Measurements from ENCODE around the gene ORC4.

Gene ORC4

DNA sequence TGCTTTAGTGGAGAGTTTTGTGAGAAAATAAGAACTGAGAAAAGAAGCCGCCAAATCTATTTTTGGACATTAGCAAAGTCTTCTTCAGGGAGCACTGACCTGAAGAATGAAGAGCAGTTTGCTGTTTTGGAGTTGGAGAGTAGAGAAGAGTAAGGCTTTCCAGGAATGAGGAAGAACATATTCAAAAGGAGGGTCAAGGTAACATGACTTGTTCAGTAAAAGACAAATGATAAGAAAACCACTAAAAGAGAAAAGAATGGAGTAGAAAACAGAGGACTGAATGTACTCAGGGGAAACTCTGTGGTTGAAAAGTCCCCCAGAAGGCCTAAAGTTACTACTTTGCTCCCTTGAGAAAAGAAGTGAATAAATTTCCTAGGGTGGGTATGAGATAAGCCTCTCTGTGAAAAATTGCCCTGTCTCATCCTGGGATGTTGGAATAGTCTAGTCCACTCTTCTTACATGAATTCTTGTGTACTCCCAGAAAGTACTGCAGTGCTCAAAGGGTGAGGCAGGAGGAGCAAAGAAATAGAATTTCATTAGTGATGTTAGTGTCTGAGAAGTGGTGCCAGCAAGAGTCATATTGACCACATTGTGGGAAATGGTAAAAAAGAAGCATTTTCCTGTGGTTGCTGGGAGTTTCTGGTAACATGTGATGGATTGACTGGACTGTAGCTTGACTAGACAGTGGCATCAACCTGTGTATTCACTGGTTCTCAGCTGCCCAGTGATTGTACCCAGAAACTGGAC is 28.1 kb upstream of the ORC4 start:
- FAIRE-seq (no peak), DNase-seq (ENCODE audit: insufficient read length, low spot score) (no peak)
- TF ChIP-seq, protein P1, sequence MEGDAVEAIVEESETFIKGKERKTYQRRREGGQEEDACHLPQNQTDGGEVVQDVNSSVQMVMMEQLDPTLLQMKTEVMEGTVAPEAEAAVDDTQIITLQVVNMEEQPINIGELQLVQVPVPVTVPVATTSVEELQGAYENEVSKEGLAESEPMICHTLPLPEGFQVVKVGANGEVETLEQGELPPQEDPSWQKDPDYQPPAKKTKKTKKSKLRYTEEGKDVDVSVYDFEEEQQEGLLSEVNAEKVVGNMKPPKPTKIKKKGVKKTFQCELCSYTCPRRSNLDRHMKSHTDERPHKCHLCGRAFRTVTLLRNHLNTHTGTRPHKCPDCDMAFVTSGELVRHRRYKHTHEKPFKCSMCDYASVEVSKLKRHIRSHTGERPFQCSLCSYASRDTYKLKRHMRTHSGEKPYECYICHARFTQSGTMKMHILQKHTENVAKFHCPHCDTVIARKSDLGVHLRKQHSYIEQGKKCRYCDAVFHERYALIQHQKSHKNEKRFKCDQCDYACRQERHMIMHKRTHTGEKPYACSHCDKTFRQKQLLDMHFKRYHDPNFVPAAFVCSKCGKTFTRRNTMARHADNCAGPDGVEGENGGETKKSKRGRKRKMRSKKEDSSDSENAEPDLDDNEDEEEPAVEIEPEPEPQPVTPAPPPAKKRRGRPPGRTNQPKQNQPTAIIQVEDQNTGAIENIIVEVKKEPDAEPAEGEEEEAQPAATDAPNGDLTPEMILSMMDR (IDR thresholded peaks at IDR 0.05; ENCODE audit: insufficient read depth, missing control alignments) = no peak

DNA sequence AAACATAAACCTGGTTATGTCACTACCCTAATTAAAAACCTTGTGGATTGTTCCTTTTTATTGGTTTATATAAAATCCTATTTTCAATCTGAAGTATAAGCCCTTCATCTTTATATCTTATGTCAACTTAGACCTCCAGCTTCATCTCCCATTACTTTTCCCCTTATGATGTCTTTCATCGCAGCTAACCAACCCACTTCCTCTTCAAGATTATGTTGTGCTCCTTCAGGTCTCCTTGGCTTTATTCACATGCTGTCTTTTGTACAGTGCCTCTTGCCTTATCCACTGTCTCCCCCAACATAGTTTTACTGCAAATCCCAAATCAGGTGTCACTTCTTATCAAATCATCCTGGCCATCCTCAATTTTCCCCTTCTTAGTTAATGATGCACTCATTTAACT is 26.3 kb upstream of the ORC4 start:
- TF ChIP-seq, protein P1 (IDR thresholded peaks at IDR 0.05; ENCODE audit: insufficient read depth, missing control alignments) = no peak
- FAIRE-seq = no peak

DNA sequence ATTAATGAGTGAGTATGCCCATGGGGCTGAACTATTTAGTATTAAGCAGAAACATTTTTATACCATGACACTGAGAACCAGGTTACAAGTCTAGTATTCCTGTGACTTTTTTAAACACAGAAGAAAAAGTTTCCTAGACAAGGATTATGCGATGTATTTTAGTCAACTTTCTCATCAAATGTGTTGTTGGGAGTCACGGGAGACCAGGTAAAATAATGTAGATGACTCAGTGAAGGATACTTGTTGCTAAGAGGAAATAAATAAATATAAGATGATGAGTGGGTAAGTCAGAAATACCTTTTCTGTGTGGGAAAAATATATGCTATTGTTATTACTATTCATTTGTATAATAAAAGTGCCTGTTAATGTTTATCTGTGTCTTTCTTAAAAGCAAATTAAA is 23.8 kb upstream of the ORC4 start:
- no peak for DNase-seq (ENCODE audit: insufficient read length, low spot score)
- no peak for FAIRE-seq
- TF ChIP-seq, protein P1 (IDR thresholded peaks at IDR 0.05; ENCODE audit: insufficient read depth, missing control alignments) = no peak

More for the DNA sequence above, 26.3 kb upstream of the ORC4 start:
- no peak for DNase-seq (ENCODE audit: insufficient read length, low spot score)

DNA sequence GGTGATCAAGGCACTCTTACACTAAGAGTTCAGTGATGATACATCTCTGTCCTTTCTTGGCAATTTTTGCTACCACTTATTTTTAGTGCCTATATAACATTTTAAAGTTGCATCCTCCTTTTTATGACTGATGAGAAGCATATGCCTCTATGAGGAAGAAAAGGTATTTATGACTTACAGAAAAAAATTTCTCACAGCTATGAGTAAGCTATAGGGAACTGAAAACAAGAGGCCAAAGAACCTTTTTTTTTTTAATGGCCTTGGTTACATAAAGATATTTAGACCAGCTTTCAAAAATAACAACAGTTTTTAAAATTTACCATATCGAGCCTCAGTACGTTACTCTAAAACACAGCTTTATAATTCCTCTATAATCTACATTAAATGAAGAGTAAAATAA is 21.7 kb upstream of the ORC4 start:
- no peak for DNase-seq (ENCODE audit: insufficient read length, low spot score)
- TF ChIP-seq, protein P1 (IDR thresholded peaks at IDR 0.05; ENCODE audit: insufficient read depth, missing control alignments) = no peak
- no peak for FAIRE-seq

DNA sequence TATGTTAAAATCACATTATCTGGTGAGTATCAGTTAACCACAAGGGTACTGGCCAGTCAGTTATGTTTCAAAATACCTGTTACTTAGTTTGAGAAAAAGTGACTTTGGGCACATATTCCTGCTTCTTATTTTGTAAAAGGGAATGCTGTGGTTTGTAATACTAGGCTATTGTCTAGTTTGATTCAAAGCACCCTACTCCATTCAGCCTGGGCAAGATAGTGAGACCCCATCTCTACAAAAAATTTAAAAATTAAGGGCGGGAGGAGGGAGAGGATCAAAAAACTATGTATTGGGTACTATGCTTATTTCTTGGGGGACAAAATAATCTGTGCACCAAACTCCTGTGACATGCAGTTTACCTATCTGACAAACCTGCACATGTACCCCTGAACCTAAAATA is 19.2 kb upstream of the ORC4 start:
- no peak for FAIRE-seq

DNA sequence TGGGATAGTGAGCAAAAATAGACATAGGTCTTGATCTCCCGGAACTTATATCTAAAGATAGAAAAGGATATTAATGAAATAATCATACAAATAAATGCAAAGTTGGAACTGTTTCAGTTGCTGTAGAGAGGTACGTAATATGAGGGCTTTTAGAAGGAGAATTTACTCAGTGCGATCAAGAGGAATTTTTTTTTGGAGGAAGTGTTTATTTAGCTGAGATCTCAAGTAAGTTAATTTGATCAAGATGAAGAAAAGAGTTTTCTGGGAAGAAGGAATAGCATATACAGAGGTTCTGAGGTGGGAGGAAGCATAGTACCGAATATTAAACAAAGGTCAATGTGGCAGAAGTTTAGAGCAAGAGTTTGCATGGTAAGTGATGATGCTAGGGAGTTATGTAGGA is 11.7 kb upstream of the ORC4 start:
- TF ChIP-seq, protein P1 (IDR thresholded peaks at IDR 0.05; ENCODE audit: insufficient read depth, missing control alignments) = no peak
- FAIRE-seq (no peak), DNase-seq (ENCODE audit: insufficient read length, low spot score) (no peak)

More for the DNA sequence above, 19.2 kb upstream of the ORC4 start:
- DNase-seq (ENCODE audit: insufficient read length, low spot score) = no peak
- TF ChIP-seq, protein P1 (IDR thresholded peaks at IDR 0.05; ENCODE audit: insufficient read depth, missing control alignments) = no peak

DNA sequence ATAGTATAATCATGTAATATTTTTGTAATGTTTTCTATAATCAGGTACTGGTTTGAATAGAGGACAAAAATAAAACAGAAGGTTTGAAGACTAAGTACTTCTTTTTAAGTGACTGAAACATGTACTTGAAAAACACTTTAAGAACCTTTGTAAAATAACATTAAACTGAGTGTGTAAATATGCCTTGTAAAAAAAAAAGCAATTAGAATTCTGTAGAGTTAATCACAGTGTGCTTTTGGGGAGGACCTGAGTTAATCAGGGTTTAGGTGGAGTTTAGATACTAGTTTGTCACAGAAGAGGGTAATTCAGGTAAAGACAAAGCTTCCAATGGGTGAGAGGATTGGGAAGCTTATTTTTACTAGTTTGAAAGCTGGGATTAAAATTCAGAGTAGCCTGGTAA is 10.6 kb upstream of the ORC4 start:
- FAIRE-seq (peak; percentile 35), DNase-seq (ENCODE audit: insufficient read length, low spot score) (no peak)
- TF ChIP-seq, protein P1 (IDR thresholded peaks at IDR 0.05; ENCODE audit: insufficient read depth, missing control alignments) = no peak

Measured in D721Med (cell line).